Inferior parietal cortex (tissue), 1 donor: ENCODE data around the gene ECE2.
A peak's percentile ranks its signal among the peaks of the same experiment; 100 is the strongest.

Source experiments
- DNase-seq: peaks from one replicate; pipeline ENCODE4 v3.0.0-alpha.2; 2016; ENCODE audit errors: extremely low spot score

Gene ECE2

GRCh38 chr3:184314363-184314699, 38.5 kb downstream of the ECE2 start, which contains the start of gene EIF4G1:
EIF4G1 (plus strand) TSS chr3:184314606; CDS start chr3:184315797, 1,191 bp downstream.
- DNase-seq: peak; percentile 87

- DNase-seq: no peak
These were observed 39.1 kb downstream of the ECE2 start for GRCh38 chr3:184314700-184315542.

GRCh38 chr3:184315543-184315867, 39.7 kb downstream of the ECE2 start:
- no peak for DNase-seq

- DNase-seq: no peak
These were observed 40.2 kb downstream of the ECE2 start for GRCh38 chr3:184315871-184316661.

- no peak for DNase-seq
These were observed 41.0 kb downstream of the ECE2 start for GRCh38 chr3:184316792-184317191.

GRCh38 chr3:184317201-184317600, 41.4 kb downstream of the ECE2 start:
- no peak for DNase-seq

GRCh38 chr3:184320104-184320445, 44.3 kb downstream of the ECE2 start:
- peak; percentile 93 for DNase-seq

- no peak for DNase-seq
These were observed 45.8 kb downstream of the ECE2 start for GRCh38 chr3:184321666-184322065.

GRCh38 chr3:184322731-184323487, 47.1 kb downstream of the ECE2 start:
- no peak for DNase-seq

GRCh38 chr3:184323696-184324095, 47.9 kb downstream of the ECE2 start:
- no peak for DNase-seq

GRCh38 chr3:184325269-184325668, 49.4 kb downstream of the ECE2 start:
- no peak for DNase-seq

- DNase-seq: no peak
These were observed 50.0 kb downstream of the ECE2 start for GRCh38 chr3:184325715-184326369.

- DNase-seq: no peak
These were observed 51.3 kb downstream of the ECE2 start for GRCh38 chr3:184327171-184327570.

- DNase-seq: no peak
These were observed 52.7 kb downstream of the ECE2 start for GRCh38 chr3:184328516-184328915.

GRCh38 chr3:184332370-184333090, 56.7 kb downstream of the ECE2 start:
- no peak for DNase-seq

GRCh38 chr3:184333190-184333589, 57.4 kb downstream of the ECE2 start:
- no peak for DNase-seq

GRCh38 chr3:184333700-184334099, 57.9 kb downstream of the ECE2 start:
- no peak for DNase-seq

GRCh38 chr3:184334470-184335158, 58.8 kb downstream of the ECE2 start:
- DNase-seq: no peak

- DNase-seq: no peak
These were observed 59.5 kb downstream of the ECE2 start for GRCh38 chr3:184335291-184335660.

GRCh38 chr3:184335661-184336546, 60.1 kb downstream of the ECE2 start:
- peak; percentile 85 for DNase-seq
